NCI-H2107 (cell line): Measurements from ENCODE around the gene ZBTB47.

Experiments used
- DNase-seq: peaks from one replicate; lab custom pipeline; 2025; lab: John Stamatoyannopoulos, UW

Gene ZBTB47

DNA sequence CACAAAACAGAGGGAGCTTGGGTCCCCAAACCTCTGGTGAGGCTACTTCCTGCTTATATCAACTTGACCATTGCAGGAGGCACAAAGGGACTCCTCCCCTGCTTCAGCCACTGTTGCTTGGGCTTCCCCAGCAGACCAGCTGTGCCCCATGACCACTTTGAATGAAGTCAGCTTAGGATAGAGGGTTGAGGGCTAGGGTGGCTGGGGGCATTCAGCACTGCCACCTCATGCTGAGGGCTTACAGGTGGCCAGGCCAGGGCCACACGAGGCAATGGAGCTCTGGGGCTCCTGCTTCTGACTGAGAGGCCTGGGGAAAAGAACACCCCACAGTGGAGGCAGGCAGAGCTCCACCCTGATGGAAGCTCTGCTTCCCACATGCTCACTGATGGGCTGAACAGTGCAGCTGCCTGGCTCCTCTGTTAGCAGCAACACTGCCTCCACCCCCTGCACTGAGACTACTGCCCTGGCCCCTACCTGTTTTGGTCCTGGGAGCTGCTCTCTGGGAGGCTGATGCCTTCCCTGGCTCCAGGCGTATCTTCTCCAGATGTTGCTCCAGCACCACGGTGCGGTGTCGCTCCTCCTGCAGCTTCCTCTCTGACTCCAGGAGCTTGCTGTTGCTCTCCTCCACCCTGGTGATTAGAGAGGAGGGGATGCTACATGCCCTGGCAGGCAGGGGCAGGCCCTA is 59.3 kb downstream of the ZBTB47 start:
- DNase-seq = no peak

DNA sequence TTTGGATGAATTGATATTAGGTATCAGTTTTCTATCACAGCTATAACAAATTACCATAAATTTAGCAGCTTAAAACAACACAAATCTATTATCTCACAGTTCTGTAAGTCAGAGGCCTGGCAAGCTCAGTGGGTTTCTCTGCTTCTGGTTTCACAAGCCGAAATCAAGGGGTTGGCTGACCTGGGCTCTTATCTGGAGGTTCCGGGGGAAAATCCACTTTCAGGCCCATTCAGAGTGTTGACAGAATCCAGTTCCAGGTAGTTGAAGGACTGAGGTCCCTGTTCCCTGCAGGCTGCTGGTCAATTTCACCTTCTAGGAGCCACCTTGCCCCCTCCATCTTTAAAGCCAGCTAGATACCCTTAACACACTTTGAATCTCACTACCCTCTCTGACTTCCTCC is 60.2 kb downstream of the ZBTB47 start:
- no peak for DNase-seq

DNA sequence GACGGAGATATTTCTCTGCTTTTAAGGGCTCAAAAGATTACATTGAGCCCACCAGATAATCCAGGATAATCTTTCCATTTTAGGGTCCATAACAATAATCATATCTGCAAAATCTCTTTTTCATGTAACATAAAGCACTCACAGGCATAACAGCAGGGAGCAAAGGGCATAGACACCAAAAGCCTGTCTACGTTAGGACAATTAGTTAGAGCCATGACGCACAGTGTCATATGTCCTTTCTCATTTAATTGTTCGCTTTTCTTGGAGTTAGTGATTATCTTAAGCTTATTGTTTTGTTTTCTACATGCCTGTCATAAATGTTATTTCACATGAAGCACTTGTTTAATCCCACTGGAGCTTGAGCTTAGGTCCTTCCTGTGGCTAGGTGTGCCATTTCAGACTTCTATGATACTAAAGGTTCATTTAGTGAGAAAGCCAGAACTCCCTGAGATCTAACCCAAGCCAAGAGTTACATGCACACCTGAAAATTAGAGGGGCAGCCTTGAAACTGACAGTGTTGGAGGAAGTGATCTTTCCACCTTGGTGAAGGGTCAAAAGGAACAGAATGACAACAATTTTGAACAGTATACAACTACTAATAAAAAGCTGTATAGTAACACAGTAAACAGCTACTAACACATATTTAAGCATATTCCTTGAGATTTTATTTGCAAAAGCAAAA is 60.8 kb downstream of the ZBTB47 start:
- DNase-seq = no peak
